ENCODE results near the gene INPP5F. TPM values are rescaled to one million over a fixed set of nuclear protein-coding genes. Genes with fewer than 3 reads are reported as not detected.

INPP5F gene
- total and polyA plus RNA-seq, 10 of the 15 experiments (the other 5 are each of a cell fraction or from before 2014, with no cell fraction given), result 6.0 to 49.3 (median 34.3) TPM

- FAIRE-seq (no peak), DNase-seq (ENCODE audit: low read depth, low spot score) (no peak), ATAC-seq (no peak)
- Histone ChIP-seq H3K36me3 (ENCODE audit: control insufficient read depth in 2 of 2, insufficient read depth in 2 of 2, low read length in 1 of 2) (no peaks in the 10 kb centered on the region), H3K4me3 (no peak overlapping the region), H3K4me2 (ENCODE audit: control insufficient read depth, insufficient read depth) (no peak overlapping the region), H4K20me1 (ENCODE audit: control insufficient read depth, insufficient read depth) (no peaks in the 10 kb centered on the region), H3K27me3 (replicated peaks in 1 of 2; ENCODE audit: control insufficient read depth in 2 of 2, insufficient read depth in 2 of 2, low read length in 1 of 2) (no peaks in the 10 kb centered on the region), H3K79me2 (ENCODE audit: control insufficient read depth, insufficient read depth, low read length) (no peaks in the 10 kb centered on the region), H3K4me1 (ENCODE audit: control insufficient read depth, insufficient read depth, low read length) (no peaks in the 10 kb centered on the region), H3K9me3 (replicated peaks; ENCODE audit: control insufficient read depth, insufficient read depth, low read length) (no peaks in the 10 kb centered on the region), H3K27ac (ENCODE audit: control insufficient read depth, insufficient read depth) (no peak overlapping the region), H2AFZ (ENCODE audit: control insufficient read depth, low read depth, low read length) (no peak overlapping the region), H3K9ac (ENCODE audit: control insufficient read depth, insufficient read depth, low read length) (no peak overlapping the region)
- ChIA-PET RAD21 (ENCODE audit: unreplicated experiment) (no interaction called here), SMC1A (ENCODE audit: uncharacterized antibody, unreplicated experiment) (no interaction called here), CTCF (no interaction called here), POLR2A (no interaction called here)
- 97% methylated on average over 3 of the region's 3 CpGs for WGBS (ENCODE audit: insufficient coverage, insufficient replicate concordance, low lambda C conversion rate, missing lambda C conversion rate)
- in situ Hi-C loops (cut with MboI) (no loop called here), intact Hi-C loops (cut with micrococcal nuclease; ENCODE audit: unreplicated experiment) (no loop called here)
- TF ChIP-seq LARP7 (IDR thresholded peaks at IDR 0.05) (no peak), PML (IDR thresholded peaks at IDR 0.05; ENCODE audit: low read length) (no peak), HDGF (IDR thresholded peaks at IDR 0.05) (no peak), CEBPZ (IDR thresholded peaks at IDR 0.05; ENCODE audit: low read depth, low read length) (no peak), FOXM1 (IDR thresholded peaks at IDR 0.05; ENCODE audit: low read depth, low read length) (no peak), SREBF1 (IDR thresholded peaks at IDR 0.05; ENCODE audit: low read length) (no peak), ETV6 (conservative IDR thresholded peaks at IDR 0.05 in 1 of 2, IDR thresholded peaks at IDR 0.05 in 1 of 2; ENCODE audit: borderline replicate concordance in 1 of 2, low read depth in 1 of 2) (no peak), ZNF217 (IDR thresholded peaks at IDR 0.05) (no peak), SMAD1 (IDR thresholded peaks at IDR 0.05; ENCODE audit: low read depth, partially characterized antibody) (no peak), HDAC2 (IDR thresholded peaks at IDR 0.05) (no peak)
- TF ChIP-seq, protein P1, sequence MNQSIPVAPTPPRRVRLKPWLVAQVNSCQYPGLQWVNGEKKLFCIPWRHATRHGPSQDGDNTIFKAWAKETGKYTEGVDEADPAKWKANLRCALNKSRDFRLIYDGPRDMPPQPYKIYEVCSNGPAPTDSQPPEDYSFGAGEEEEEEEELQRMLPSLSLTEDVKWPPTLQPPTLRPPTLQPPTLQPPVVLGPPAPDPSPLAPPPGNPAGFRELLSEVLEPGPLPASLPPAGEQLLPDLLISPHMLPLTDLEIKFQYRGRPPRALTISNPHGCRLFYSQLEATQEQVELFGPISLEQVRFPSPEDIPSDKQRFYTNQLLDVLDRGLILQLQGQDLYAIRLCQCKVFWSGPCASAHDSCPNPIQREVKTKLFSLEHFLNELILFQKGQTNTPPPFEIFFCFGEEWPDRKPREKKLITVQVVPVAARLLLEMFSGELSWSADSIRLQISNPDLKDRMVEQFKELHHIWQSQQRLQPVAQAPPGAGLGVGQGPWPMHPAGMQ (IDR thresholded peaks at IDR 0.05; ENCODE audit: borderline replicate concordance), result no peak
- BruUV-seq (replicated peaks), result no TSS peak
Measured at GRCh38 chr10:119777686-119778085, 51.8 kb downstream of the INPP5F start.
